ENCODE data around the gene METTL25B. TPM values are rescaled to one million over a fixed set of nuclear protein-coding genes. Genes with fewer than 3 reads are reported as not detected.

The METTL25B gene
- polyA plus RNA-seq, 1 donor from 2014 or later: 13.1 TPM

DNA sequence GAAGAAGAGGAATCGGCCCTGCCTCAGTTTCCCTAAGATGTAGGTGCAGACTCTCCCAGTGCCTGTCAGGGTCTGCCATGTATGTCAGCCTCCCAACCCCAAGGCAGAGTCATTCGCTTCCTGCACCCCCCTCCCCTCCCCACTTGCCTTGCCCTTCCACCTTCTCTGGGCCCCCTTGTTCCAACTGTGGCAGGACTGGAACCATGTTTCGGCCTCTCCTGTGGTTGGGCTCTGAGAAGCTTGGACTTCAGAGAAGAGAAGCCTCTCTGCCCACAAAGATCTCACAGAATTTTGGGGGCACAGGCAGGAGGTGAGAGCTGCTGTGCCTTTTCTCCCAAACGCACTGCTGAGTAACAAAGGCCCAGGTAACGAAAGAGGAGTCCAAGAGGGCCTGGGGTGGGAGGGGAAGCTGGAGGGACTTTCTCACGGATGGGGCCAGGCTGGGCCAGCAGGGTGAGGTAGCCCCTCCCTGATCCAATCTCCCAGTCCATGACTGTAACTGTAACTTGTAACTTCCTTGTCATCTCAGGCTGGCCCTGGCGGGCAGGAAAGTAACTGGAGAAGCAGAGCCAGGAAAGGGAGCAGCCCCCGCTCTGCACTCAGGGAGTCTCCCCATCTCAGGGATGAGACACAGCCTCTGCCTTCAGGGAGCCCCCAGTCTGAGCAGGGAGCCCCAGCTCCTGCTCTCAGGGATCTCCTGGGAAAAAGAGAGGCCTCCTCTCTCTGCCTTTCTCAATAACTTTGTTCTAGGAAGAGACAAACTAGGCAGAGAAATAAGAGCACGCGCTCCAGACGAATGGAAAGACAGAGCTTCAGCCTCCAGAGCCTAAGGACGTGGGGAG is 34.2 kb upstream of the METTL25B start:
- Histone ChIP-seq H3K4me3 (ENCODE audit: low read length) (no peak overlapping the region), H3K9me2 (ENCODE audit: insufficient read depth, low read length) (no peaks in the 10 kb centered on the region), H3K36me3 (ENCODE audit: insufficient read depth, low read length) (no peaks in the 10 kb centered on the region), H3K27me3 (ENCODE audit: insufficient read depth, low read depth, low read length) (no peaks in the 10 kb centered on the region), H2AFZ (ENCODE audit: low read depth, low read length) (no peak overlapping the region), H3K4me2 (ENCODE audit: low read length) (no peak overlapping the region), H3K9me3 (ENCODE audit: low read length) (no peaks in the 10 kb centered on the region), H3K27ac (ENCODE audit: low read length) (no peak overlapping the region), H4K20me1 (ENCODE audit: insufficient read depth) (no peaks in the 10 kb centered on the region), H3K79me2 (replicated peaks; ENCODE audit: insufficient read depth, low read length) (no peaks in the 10 kb centered on the region), H3K9ac (ENCODE audit: low read length) (peak overlapping the region; percentile 27), H3F3A (ENCODE audit: insufficient read depth, low read length, poor library complexity, severe bottlenecking) (no peaks in the 10 kb centered on the region)
- TF ChIP-seq, protein P1, sequence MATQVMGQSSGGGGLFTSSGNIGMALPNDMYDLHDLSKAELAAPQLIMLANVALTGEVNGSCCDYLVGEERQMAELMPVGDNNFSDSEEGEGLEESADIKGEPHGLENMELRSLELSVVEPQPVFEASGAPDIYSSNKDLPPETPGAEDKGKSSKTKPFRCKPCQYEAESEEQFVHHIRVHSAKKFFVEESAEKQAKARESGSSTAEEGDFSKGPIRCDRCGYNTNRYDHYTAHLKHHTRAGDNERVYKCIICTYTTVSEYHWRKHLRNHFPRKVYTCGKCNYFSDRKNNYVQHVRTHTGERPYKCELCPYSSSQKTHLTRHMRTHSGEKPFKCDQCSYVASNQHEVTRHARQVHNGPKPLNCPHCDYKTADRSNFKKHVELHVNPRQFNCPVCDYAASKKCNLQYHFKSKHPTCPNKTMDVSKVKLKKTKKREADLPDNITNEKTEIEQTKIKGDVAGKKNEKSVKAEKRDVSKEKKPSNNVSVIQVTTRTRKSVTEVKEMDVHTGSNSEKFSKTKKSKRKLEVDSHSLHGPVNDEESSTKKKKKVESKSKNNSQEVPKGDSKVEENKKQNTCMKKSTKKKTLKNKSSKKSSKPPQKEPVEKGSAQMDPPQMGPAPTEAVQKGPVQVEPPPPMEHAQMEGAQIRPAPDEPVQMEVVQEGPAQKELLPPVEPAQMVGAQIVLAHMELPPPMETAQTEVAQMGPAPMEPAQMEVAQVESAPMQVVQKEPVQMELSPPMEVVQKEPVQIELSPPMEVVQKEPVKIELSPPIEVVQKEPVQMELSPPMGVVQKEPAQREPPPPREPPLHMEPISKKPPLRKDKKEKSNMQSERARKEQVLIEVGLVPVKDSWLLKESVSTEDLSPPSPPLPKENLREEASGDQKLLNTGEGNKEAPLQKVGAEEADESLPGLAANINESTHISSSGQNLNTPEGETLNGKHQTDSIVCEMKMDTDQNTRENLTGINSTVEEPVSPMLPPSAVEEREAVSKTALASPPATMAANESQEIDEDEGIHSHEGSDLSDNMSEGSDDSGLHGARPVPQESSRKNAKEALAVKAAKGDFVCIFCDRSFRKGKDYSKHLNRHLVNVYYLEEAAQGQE (IDR thresholded peaks at IDR 0.05; ENCODE audit: borderline replicate concordance): no peak
- TF ChIP-seq RAD21 (conservative IDR thresholded peaks at IDR 0.05) (no peak), EP300 (conservative IDR thresholded peaks at IDR 0.05; ENCODE audit: poor library complexity, severe bottlenecking) (no peak), POLR2AphosphoS5 (IDR thresholded peaks at IDR 0.05) (no peak), EZH2 (IDR thresholded peaks at IDR 0.05; ENCODE audit: borderline replicate concordance, insufficient read depth, low read length, poor library complexity, severe bottlenecking) (no peak), SMC3 (conservative IDR thresholded peaks at IDR 0.05; ENCODE audit: poor library complexity) (no peak), TAF1 (IDR thresholded peaks at IDR 0.05; ENCODE audit: low read depth) (no peak), MXI1 (conservative IDR thresholded peaks at IDR 0.05; ENCODE audit: poor library complexity, severe bottlenecking) (no peak)
- TF ChIP-seq, protein P2, sequence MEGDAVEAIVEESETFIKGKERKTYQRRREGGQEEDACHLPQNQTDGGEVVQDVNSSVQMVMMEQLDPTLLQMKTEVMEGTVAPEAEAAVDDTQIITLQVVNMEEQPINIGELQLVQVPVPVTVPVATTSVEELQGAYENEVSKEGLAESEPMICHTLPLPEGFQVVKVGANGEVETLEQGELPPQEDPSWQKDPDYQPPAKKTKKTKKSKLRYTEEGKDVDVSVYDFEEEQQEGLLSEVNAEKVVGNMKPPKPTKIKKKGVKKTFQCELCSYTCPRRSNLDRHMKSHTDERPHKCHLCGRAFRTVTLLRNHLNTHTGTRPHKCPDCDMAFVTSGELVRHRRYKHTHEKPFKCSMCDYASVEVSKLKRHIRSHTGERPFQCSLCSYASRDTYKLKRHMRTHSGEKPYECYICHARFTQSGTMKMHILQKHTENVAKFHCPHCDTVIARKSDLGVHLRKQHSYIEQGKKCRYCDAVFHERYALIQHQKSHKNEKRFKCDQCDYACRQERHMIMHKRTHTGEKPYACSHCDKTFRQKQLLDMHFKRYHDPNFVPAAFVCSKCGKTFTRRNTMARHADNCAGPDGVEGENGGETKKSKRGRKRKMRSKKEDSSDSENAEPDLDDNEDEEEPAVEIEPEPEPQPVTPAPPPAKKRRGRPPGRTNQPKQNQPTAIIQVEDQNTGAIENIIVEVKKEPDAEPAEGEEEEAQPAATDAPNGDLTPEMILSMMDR (IDR thresholded peaks at IDR 0.05; ENCODE audit: poor library complexity, severe bottlenecking): no peak

DNA sequence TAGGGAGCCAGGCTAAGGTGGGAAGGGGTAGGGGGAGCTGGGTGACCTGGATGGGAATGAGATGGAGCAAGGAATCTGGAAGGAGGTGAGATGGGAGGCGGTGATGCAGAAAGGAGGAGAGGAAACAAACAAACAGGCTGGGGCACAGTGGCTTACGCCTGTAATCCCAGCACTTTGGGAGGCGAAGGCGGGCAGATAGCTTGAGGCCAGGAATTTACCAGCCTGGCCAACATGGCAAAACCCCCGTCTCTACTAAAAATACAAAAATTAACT is 33.6 kb upstream of the METTL25B start:
- no peak overlapping the region for H3K27ac ChIP-seq (ENCODE audit: low read length)
- no peak overlapping the region for H3K4me3 ChIP-seq (ENCODE audit: low read length)
- H4K20me1 ChIP-seq (ENCODE audit: insufficient read depth): no peaks in the 10 kb centered on the region
- TF ChIP-seq, protein P2 (IDR thresholded peaks at IDR 0.05; ENCODE audit: poor library complexity, severe bottlenecking): no peak
- TF ChIP-seq SMC3 (conservative IDR thresholded peaks at IDR 0.05; ENCODE audit: poor library complexity): no peak
- no peak for TF ChIP-seq TAF1 (IDR thresholded peaks at IDR 0.05; ENCODE audit: low read depth)
- TF ChIP-seq EP300 (conservative IDR thresholded peaks at IDR 0.05; ENCODE audit: poor library complexity, severe bottlenecking): no peak
- TF ChIP-seq EZH2 (IDR thresholded peaks at IDR 0.05; ENCODE audit: borderline replicate concordance, insufficient read depth, low read length, poor library complexity, severe bottlenecking): no peak
- TF ChIP-seq RAD21 (conservative IDR thresholded peaks at IDR 0.05): no peak
- TF ChIP-seq MXI1 (conservative IDR thresholded peaks at IDR 0.05; ENCODE audit: poor library complexity, severe bottlenecking): no peak
- TF ChIP-seq, protein P1 (IDR thresholded peaks at IDR 0.05; ENCODE audit: borderline replicate concordance): no peak
- no peak for TF ChIP-seq POLR2AphosphoS5 (IDR thresholded peaks at IDR 0.05)
- H3K9me3 ChIP-seq (ENCODE audit: low read length): no peaks in the 10 kb centered on the region
- H3K79me2 ChIP-seq (replicated peaks; ENCODE audit: insufficient read depth, low read length): no peaks in the 10 kb centered on the region
- no peaks in the 10 kb centered on the region for H3K36me3 ChIP-seq (ENCODE audit: insufficient read depth, low read length)
- no peaks in the 10 kb centered on the region for H3F3A ChIP-seq (ENCODE audit: insufficient read depth, low read length, poor library complexity, severe bottlenecking)
- H3K4me2 ChIP-seq (ENCODE audit: low read length): no peak overlapping the region
- H3K9me2 ChIP-seq (ENCODE audit: insufficient read depth, low read length): no peaks in the 10 kb centered on the region
- no peaks in the 10 kb centered on the region for H3K27me3 ChIP-seq (ENCODE audit: insufficient read depth, low read depth, low read length)
- H2AFZ ChIP-seq (ENCODE audit: low read depth, low read length): no peak overlapping the region
- H3K9ac ChIP-seq (ENCODE audit: low read length): no peak overlapping the region
